GM19099 (cell line): ENCODE results near the gene CTDP1.

Experiments
- POLR2A ChIP-seq: IDR thresholded peaks from 3 replicates; pipeline ENCODE4 v1.6.1; 2011; ENCODE audit warnings: low read depth; ENCODE audit not compliant: insufficient read length; ENCODE audit errors: extremely low read depth

The CTDP1 gene

DNA sequence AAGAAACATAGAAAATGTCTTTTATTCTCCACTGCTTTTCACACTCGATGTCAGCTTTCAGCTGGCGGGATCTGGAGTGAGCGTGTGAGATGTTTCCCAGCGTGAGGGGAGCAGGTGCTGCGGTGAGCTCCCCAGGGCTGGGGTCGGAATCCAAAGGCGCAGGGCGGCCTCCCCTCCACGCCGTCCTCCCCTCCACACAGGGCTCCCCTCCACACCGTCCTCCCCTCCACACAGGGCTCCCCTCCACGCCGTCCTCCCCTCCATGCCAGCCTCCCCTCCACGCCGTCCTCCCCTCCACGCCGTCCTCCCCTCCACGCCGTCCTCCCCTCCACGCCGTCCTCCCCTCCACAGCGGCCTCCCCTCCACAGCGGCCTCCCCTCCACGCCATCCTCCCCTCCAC, 91.2 kb downstream of the CTDP1 start:
- no peak for TF ChIP-seq POLR2A

GRCh38 chr18:79771446-79772107, 92.0 kb downstream of the CTDP1 start:
- no peak for TF ChIP-seq POLR2A

DNA sequence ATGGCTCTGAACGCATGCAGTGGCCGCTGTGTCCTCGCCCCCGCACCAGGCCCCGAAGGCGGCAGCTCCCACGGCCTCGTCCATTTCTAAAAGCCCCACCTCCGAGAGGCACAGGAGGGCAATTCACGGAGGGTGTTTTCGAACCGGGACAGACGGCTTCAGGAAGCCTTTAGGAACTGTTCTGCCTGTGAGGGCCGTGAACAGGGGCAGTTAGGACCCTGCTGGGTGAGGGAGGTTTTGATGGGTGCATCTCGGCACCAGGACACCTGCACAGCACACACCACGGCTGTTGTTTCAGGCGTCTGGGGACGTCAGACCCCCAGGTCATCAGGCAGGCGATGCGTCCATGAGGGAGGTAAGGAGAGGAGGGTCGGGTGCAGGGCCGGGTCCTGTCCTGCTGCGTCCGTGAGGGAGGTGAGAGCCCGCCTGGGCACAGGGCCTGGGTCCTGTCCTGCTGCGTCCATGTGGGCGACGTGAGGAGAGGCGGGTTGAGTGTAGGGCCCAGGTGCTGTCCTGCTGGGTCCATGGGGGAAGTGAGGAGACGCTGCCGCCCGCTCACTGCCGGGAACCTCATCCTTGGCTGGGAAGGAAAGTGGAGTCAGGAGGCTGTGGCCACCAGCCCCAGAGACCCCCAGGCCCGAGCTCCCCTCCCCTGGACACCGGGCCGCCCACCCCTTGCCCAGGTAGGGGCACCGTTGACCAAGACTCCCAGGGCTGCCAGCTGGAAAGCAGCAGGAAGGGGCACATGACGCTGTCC, 92.7 kb downstream of the CTDP1 start:
- TF ChIP-seq POLR2A, result no peak

- no peak for TF ChIP-seq POLR2A
Observed at GRCh38 chr18:79772865-79773696, 93.5 kb downstream of the CTDP1 start.

- no peak for TF ChIP-seq POLR2A
Observed at GRCh38 chr18:79774111-79774510, 94.5 kb downstream of the CTDP1 start.

GRCh38 chr18:79775441-79776221, 96.0 kb downstream of the CTDP1 start:
- no peak for TF ChIP-seq POLR2A

- no peak for TF ChIP-seq POLR2A
Observed at GRCh38 chr18:79776674-79777073, 97.1 kb downstream of the CTDP1 start.

GRCh38 chr18:79778291-79778791, 98.7 kb downstream of the CTDP1 start:
- no peak for TF ChIP-seq POLR2A

DNA sequence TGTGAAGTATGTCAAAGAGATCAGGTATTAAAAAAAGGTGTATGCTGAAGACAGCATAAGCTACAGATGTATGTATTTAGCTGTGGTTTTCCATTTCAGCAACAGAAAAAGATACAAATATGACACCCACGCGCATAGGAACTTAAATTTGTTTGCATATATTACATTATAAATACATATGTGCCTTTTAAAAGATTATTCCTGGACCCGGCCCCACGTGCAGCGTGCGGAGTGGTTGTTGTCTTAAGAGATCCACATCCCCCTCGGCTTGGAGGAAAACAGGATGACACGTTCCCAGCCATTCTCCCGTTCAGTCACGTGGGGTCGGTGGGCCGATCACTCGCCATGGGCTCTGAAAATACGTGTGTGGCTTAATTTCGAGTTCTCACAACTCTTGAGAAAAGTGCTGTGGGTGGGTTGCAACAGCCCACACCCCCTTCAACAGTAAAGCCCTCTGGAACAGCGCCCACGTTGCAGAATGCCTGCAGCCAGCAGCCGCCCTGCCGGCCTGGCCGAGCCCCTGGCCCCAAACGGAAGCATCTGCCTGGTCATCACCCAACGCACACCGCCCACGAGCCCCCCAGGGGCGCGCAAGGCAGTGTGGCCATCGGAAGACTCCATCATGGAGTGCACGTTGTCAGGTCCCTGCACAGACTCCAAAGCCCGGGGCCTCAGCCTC, 99.6 kb downstream of the CTDP1 start:
- no peak for TF ChIP-seq POLR2A

DNA sequence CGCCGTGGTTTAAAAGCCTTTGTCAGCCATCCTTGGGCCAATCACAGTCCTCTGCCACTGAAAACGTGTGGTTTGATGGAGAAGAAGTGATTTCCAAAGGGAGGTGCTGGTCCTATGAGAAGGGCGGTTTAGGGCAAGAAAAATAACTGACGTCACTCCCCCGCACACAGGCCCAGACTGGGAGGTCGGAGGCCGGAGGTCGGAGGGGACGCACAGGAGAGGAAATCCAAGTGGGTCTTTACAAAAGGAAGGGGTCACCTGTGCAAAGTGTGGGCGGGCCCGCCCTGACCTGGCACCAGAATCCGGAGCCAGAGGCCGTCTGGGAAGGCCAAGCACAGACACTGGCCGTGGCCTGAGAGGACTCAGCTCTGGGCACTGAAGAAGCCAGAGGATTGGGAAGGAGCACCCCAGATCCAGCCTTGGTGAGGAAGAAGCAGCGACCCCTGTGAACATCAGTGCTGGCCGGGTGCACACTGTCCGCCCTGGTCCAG, 100.1 kb downstream of the CTDP1 start:
- TF ChIP-seq POLR2A, result no peak

- no peak for TF ChIP-seq POLR2A
Observed at GRCh38 chr18:79780547-79780946, 100.9 kb downstream of the CTDP1 start.

DNA sequence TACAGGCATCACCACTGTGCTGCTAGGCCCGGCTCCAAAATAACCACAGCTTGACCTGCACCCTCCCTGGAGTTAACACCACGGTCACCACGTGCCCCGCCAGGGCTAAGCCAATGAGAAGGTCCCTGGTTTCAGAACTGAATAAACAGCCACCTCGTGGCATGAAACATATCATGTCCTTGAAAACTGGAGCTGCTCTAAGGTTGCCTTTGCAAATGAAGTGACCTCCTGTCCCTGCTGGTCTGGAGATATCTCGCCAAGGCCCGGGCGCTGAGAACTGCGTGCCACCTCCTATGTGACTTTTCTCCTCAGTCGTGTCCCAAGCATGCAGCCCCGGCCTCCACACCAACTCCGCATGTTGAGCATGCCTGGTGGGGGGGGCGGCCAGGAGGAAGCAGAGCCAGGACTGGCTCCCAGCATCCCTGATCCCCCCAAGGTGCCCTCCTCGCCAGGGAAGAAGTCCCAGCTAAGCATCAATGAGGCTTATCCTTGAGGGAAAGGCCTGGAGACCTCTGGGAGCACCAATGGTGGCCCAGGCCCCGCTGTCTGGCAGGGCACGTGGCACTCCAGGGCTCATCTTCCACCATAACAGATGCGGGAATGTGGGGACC, 101.8 kb downstream of the CTDP1 start:
- no peak for TF ChIP-seq POLR2A

- TF ChIP-seq POLR2A, result no peak
Observed at GRCh38 chr18:79782566-79783308, 103.1 kb downstream of the CTDP1 start.
